Type B pancreatic cell (in vitro differentiated cells): ENCODE results near the gene MCRIP2. TPM values are rescaled to one million over a fixed set of nuclear protein-coding genes. Genes with fewer than 3 reads are reported as not detected.
A peak's percentile ranks its signal among the peaks of the same experiment; 100 is the strongest.

Experiments used
- DNase-seq: peaks from one replicate; pipeline ENCODE4 v3.0.0; 2021; ENCODE audit warnings: mixed read lengths; ENCODE audit not compliant: unreplicated experiment; ENCODE audit errors: extremely low spot score
- H3K27ac Mint-ChIP-seq: 2 replicates; pipeline ENCODE4 v1.8.0; 2021; ENCODE audit warnings: mild to moderate bottlenecking, mixed read lengths
- H3K27me3 Mint-ChIP-seq: 2 replicates; pipeline ENCODE4 v1.8.0; 2021; ENCODE audit warnings: mixed read lengths
- H3K36me3 Mint-ChIP-seq: 2 replicates; pipeline ENCODE4 v1.8.0; 2021; ENCODE audit warnings: mixed read lengths
- H3K4me1 Mint-ChIP-seq: one replicate; pipeline ENCODE4 v1.8.0; 2021; ENCODE audit warnings: mixed read lengths; ENCODE audit not compliant: unreplicated experiment
- H3K4me3 Mint-ChIP-seq: 2 replicates; pipeline ENCODE4 v1.8.0; 2021; ENCODE audit warnings: mild to moderate bottlenecking, mixed read lengths
- H3K9me3 Mint-ChIP-seq: 2 replicates; pipeline ENCODE4 v1.8.0; 2021; ENCODE audit warnings: mixed read lengths
- CTCF ChIP-seq: fragments of 200-600 bp; sonication (generic); conservative IDR thresholded peaks from 2 replicates; pipeline ENCODE4 v1.5.0; 2021; ENCODE audit warnings: antibody characterized with exemption, mild to moderate bottlenecking
- total RNA-seq: library from RNA; stranded (reverse); gene quantifications from 2 replicates; pipeline ENCODE4 v1.2.1, GENCODE V29; 2021; ENCODE audit warnings: low replicate concordance

MCRIP2 gene
- total RNA-seq, 1 donor from 2014 or later = 36.8 TPM

- Mint-ChIP-seq H3K36me3 (no peaks in the 10 kb centered on the region), H3K4me3 (no peak overlapping the region), H3K4me1 (peaks cover 2% of the 10 kb centered on the region), H3K27me3 (no peaks in the 10 kb centered on the region), H3K9me3 (no peaks in the 10 kb centered on the region), H3K27ac (no peak overlapping the region)
- no peak for DNase-seq
- no peak for TF ChIP-seq CTCF
Observed at GRCh38 chr16:662597-662996, 21.0 kb downstream of the MCRIP2 start.

- H3K27me3 Mint-ChIP-seq = no peaks in the 10 kb centered on the region
- no peaks in the 10 kb centered on the region for H3K9me3 Mint-ChIP-seq
- peaks cover 4% of the 10 kb centered on the region for H3K4me1 Mint-ChIP-seq
- TF ChIP-seq CTCF = no peak
- no peak overlapping the region for H3K4me3 Mint-ChIP-seq
- DNase-seq = no peak
- no peaks in the 10 kb centered on the region for H3K36me3 Mint-ChIP-seq
- no peak overlapping the region for H3K27ac Mint-ChIP-seq
Observed at GRCh38 chr16:666572-666971, 24.9 kb downstream of the MCRIP2 start.

GRCh38 chr16:667113-667779 lies 25.6 kb downstream of the MCRIP2 start:
- Mint-ChIP-seq H3K9me3 (no peaks in the 10 kb centered on the region), H3K36me3 (no peaks in the 10 kb centered on the region), H3K27me3 (no peaks in the 10 kb centered on the region), H3K4me1 (peaks cover 4% of the 10 kb centered on the region), H3K4me3 (peak overlapping the region; percentile 82), H3K27ac (peak overlapping the region; percentile 59)
- DNase-seq = no peak
- TF ChIP-seq CTCF = no peak

- Mint-ChIP-seq H3K36me3 (no peaks in the 10 kb centered on the region), H3K27ac (peak within 1 kb of the TSS; percentile 59), H3K9me3 (no peaks in the 10 kb centered on the region), H3K4me3 (peak within 1 kb of the TSS; percentile 82), H3K4me1 (peaks cover 4% of the 10 kb centered on the region), H3K27me3 (no peaks in the 10 kb centered on the region)
- DNase-seq = peak; percentile 94
- peak; percentile 89 for TF ChIP-seq CTCF
Observed at GRCh38 chr16:667780-668518, 26.3 kb downstream of the MCRIP2 start, which contains the start of gene RHOT2. TSS of gene RHOT2 (plus strand) at chr16:668132. CDS start at chr16:668200, 68 bp downstream.

- no peak for DNase-seq
- peak overlapping the region; percentile 79 for H3K4me3 Mint-ChIP-seq
- no peaks in the 10 kb centered on the region for H3K27me3 Mint-ChIP-seq
- TF ChIP-seq CTCF = no peak
- no peak overlapping the region for H3K27ac Mint-ChIP-seq
- H3K9me3 Mint-ChIP-seq = no peaks in the 10 kb centered on the region
- peaks cover 4% of the 10 kb centered on the region for H3K4me1 Mint-ChIP-seq
- no peaks in the 10 kb centered on the region for H3K36me3 Mint-ChIP-seq
Observed at GRCh38 chr16:668519-669171, 27.0 kb downstream of the MCRIP2 start.
